Central memory CD8-positive, alpha-beta T cell (primary cell): ENCODE measurements around the gene COL8A2.

Experiments
- ATAC-seq: fragments of 150-1000 bp; cut with Tn5 transposase; replicated peaks from 2 replicates; pipeline ENCODE4 v1.10.0; 2022; ENCODE audit warnings: mild to moderate bottlenecking, moderate FRiP score, moderate number of reproducible peaks; ENCODE audit not compliant: poor library complexity, severe bottlenecking; ENCODE audit errors: extremely low read depth
- DNase-seq, 2 donors: peaks; one replicate each; pipeline ENCODE4 v3.0.0; 2021; ENCODE audit warnings: low spot score in 2 of 2
- H3K27ac Mint-ChIP-seq: one replicate; pipeline ENCODE4 v1.8.0; 2022; ENCODE audit warnings: low read depth, mild to moderate bottlenecking, moderate library complexity, mixed read lengths
- H3K27me3 Mint-ChIP-seq: one replicate; pipeline ENCODE4 v1.8.0; 2022; ENCODE audit warnings: mixed read lengths
- H3K36me3 Mint-ChIP-seq: one replicate; pipeline ENCODE4 v1.8.0; 2022; ENCODE audit warnings: mild to moderate bottlenecking, moderate library complexity, mixed read lengths; ENCODE audit not compliant: insufficient read depth
- H3K4me1 Mint-ChIP-seq: one replicate; pipeline ENCODE4 v1.8.0; 2022; ENCODE audit warnings: mixed read lengths
- H3K4me3 Mint-ChIP-seq: one replicate; pipeline ENCODE4 v1.8.0; 2022; ENCODE audit warnings: mild to moderate bottlenecking, moderate library complexity, mixed read lengths
- H3K9me3 Mint-ChIP-seq: one replicate; pipeline ENCODE4 v1.8.0; 2022; ENCODE audit warnings: mixed read lengths

COL8A2 gene

GRCh38 chr1:36126797-36127500, 1.9 kb upstream of the COL8A2 start:
- Mint-ChIP-seq H3K4me1 (peaks cover 27% of the 10 kb centered on the region), H3K4me3 (no peak overlapping the region), H3K9me3 (no peaks in the 10 kb centered on the region), H3K27ac (no peak overlapping the region), H3K36me3 (peaks cover 8% of the 10 kb centered on the region), H3K27me3 (peaks cover 41% of the 10 kb centered on the region)
- ATAC-seq (no peak), DNase-seq (no peak)

GRCh38 chr1:36126005-36126716, 1.1 kb upstream of the COL8A2 start:
- Mint-ChIP-seq H3K4me1 (peaks cover 27% of the 10 kb centered on the region), H3K4me3 (no peak overlapping the region), H3K27ac (no peak overlapping the region), H3K27me3 (peaks cover 47% of the 10 kb centered on the region), H3K9me3 (no peaks in the 10 kb centered on the region), H3K36me3 (peaks cover 8% of the 10 kb centered on the region)
- DNase-seq (no peak), ATAC-seq (no peak)

DNA sequence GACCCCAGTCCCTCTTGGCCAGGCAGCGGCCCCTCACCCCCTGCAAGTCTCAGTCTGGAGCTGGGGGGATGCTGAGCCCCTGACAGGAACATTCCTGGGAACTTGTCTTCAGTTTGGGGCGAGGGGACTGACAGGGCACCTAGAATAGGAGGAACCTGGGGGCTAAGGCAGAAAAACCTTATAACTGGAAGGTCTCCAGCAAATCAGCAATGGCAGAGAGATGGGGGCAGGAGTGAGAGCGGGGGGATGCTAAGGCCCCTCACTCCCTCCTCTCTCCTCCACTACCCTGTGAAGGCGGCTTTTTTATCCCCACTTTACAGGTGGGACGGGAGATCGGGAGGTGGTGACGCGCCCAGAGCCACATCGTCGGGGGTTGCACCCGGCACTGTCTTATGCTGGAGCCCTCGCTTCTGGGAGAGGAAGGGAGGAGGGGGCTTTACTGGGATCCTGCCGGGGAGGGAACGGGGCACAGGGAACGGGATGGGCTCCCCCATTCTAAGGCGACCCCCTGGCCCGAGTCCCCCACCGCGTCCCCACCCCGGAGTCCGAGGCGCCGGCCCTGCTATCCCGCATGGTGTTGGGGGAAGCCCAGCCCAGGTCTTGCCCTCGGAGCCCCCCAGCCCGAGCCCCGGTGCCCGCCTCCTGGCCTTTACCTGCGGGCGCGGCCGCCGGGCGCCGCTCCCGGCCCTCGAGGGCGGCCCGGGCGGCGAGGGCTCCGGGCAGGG, 456 bp downstream of the COL8A2 start:
- peaks cover 54% of the 10 kb centered on the region for H3K27me3 Mint-ChIP-seq
- H3K4me3 Mint-ChIP-seq, result peak overlapping the region; percentile 59
- H3K27ac Mint-ChIP-seq, result peak overlapping the region; percentile 26
- ATAC-seq (no peak), DNase-seq (no peak)
- no peaks in the 10 kb centered on the region for H3K9me3 Mint-ChIP-seq
- peaks cover 27% of the 10 kb centered on the region for H3K4me1 Mint-ChIP-seq
- peaks cover 8% of the 10 kb centered on the region for H3K36me3 Mint-ChIP-seq

DNA sequence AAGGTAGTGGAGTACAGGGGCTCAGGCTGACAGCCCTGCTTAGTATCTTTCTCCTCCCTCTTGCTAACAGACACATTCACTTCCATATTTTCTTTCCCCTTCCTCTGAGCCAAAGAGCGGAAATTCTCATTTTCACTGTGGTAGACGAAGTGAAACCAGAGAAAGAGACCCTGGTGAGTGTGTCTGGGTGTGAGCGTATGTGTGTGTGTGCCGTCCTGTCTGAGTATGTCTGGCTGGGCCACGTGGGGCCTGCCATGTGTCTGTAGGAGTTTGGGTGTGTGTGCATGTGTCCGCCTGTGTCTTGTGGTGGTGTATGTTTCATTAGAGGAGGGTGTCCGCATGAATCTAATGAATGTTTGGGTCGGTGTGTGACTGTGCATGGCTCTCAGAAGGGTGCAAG, 1.7 kb downstream of the COL8A2 start:
- Mint-ChIP-seq H3K4me1 (peaks cover 27% of the 10 kb centered on the region), H3K4me3 (no peak overlapping the region), H3K27ac (no peak overlapping the region), H3K9me3 (no peaks in the 10 kb centered on the region), H3K36me3 (peaks cover 8% of the 10 kb centered on the region), H3K27me3 (peaks cover 54% of the 10 kb centered on the region)
- DNase-seq, result no peak
- peak; percentile 52 for ATAC-seq

DNA sequence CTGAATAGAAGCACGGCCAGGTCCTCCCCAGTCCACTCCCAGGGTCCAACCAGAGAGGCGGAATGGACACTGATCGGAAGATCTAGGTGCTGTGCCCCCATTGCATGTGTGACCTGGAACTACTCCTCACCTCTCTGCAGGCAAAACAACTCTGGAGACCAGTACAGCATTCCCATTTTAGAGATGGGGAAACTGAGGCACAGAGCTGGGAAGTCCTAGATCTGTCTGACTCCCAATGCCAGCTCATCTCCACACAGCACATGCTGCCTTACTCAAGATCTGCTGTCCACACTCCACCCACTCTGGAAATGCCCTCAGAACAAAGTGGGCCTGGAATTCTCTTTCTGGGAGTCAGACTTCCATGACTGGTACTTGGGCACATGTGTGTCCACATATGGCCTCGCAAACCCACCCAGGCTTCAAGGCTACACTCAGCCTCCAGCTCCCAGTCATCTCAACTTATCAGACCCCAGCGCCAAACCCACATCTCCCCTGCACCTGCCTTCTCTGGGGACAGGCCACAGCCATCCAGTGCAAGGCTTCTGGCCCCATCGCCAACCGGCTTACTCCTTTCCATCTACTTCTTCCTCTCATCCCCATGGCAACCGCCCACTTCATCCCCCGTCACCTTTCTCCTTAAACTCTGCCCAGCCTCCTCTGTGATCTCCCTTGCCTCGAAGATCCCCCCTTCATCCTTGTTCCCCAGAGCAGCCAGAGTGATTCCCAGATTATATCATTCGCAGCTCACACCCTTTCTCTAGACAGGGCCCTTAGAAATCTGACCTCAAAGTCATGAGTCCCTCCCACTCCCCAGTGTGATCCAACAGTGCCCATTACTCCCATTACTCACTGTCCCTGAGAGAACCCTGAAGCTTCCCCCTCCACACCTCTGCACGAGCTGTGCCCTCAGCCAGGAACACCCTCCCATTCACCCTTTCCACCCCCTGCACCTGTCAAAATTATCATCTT, 2.7 kb downstream of the COL8A2 start:
- no peak overlapping the region for H3K4me3 Mint-ChIP-seq
- peaks cover 54% of the 10 kb centered on the region for H3K27me3 Mint-ChIP-seq
- H3K36me3 Mint-ChIP-seq, result peaks cover 6% of the 10 kb centered on the region
- ATAC-seq, result no peak
- peaks cover 27% of the 10 kb centered on the region for H3K4me1 Mint-ChIP-seq
- H3K27ac Mint-ChIP-seq, result no peak overlapping the region
- DNase-seq, result no peak
- H3K9me3 Mint-ChIP-seq, result no peaks in the 10 kb centered on the region

GRCh38 chr1:36119456-36119855, 5.6 kb downstream of the COL8A2 start:
- Mint-ChIP-seq H3K9me3 (no peaks in the 10 kb centered on the region), H3K27me3 (peaks cover 38% of the 10 kb centered on the region), H3K27ac (no peak overlapping the region), H3K36me3 (peaks cover 2% of the 10 kb centered on the region), H3K4me1 (peaks cover 8% of the 10 kb centered on the region), H3K4me3 (no peak overlapping the region)
- ATAC-seq (no peak), DNase-seq (no peak)

DNA sequence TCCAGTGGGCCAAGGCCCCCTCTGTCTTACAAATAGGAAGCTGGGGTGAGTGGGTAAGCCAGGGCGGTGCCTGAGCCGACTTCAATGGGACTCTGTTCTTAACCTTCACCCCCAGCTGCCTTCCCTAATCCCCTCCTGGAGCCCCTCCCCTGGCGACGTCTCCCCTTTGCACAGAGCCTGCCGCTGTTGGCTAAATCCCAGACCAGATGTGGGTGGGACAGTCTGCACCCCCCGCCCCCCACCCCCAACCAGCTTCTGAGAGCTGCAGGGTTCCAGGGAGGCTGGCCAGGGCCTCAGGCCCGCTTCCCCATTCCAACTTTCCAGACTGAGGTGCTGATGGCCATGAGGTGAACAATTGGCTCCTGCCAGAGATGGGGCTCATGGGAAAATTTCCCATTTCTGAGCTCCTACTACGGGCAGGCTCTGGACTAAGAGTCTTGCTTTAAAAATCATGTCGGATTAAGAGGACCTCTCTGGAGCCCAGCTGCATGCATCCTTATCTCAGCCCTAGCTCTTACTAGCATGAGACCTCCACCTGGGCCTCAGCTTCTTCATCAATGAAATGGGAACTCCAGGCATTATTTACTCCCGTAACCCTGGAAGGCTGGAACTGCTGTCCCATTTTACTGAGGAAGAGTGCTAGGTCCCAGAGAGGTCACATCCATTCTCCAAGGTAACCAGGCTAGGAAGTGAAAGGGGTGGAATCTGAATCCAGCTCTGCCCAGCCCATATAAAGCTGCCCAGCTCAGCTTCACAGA, 6.4 kb downstream of the COL8A2 start:
- H3K27ac Mint-ChIP-seq, result no peak overlapping the region
- H3K36me3 Mint-ChIP-seq, result peaks cover under 1% of the 10 kb centered on the region
- H3K4me3 Mint-ChIP-seq, result no peak overlapping the region
- no peaks in the 10 kb centered on the region for H3K9me3 Mint-ChIP-seq
- DNase-seq (no peak), ATAC-seq (no peak)
- H3K27me3 Mint-ChIP-seq, result peaks cover 30% of the 10 kb centered on the region
- peaks cover 5% of the 10 kb centered on the region for H3K4me1 Mint-ChIP-seq

DNA sequence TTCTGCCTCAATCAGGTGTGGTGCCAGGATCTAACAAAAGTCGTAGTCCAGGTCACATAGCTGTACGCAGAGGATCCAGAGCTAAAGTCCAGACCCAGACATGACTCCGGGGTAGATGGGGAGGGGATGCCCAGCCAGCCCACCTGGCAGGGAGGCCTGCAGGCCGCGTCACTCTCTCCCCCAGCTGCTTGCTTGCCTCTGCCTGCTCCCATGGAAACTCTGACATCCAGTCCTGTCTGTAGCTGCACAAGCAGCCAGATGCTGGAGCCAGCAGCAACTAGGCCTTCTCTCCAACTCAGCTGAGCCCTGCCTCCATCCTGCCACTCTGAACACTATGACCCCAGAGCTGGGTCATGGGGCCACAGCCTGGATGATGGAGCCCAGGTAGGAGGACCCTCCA, 8.1 kb downstream of the COL8A2 start:
- DNase-seq (no peak), ATAC-seq (no peak)
- Mint-ChIP-seq H3K9me3 (no peaks in the 10 kb centered on the region), H3K27me3 (peaks cover 13% of the 10 kb centered on the region), H3K36me3 (peaks cover 2% of the 10 kb centered on the region), H3K27ac (no peak overlapping the region), H3K4me3 (no peak overlapping the region), H3K4me1 (no peaks in the 10 kb centered on the region)

- ATAC-seq (no peak), DNase-seq (no peak)
- Mint-ChIP-seq H3K27me3 (peaks cover 8% of the 10 kb centered on the region), H3K9me3 (no peaks in the 10 kb centered on the region), H3K36me3 (peaks cover 2% of the 10 kb centered on the region), H3K27ac (no peak overlapping the region), H3K4me3 (no peak overlapping the region), H3K4me1 (no peaks in the 10 kb centered on the region)
Measured at GRCh38 chr1:36115931-36116330, 9.1 kb downstream of the COL8A2 start.

GRCh38 chr1:36115200-36115669, 9.8 kb downstream of the COL8A2 start:
- Mint-ChIP-seq H3K9me3 (no peaks in the 10 kb centered on the region), H3K4me3 (no peak overlapping the region), H3K36me3 (peaks cover 2% of the 10 kb centered on the region), H3K27ac (no peak overlapping the region), H3K4me1 (no peaks in the 10 kb centered on the region), H3K27me3 (peaks cover 4% of the 10 kb centered on the region)
- no peak for DNase-seq
- no peak for ATAC-seq

DNA sequence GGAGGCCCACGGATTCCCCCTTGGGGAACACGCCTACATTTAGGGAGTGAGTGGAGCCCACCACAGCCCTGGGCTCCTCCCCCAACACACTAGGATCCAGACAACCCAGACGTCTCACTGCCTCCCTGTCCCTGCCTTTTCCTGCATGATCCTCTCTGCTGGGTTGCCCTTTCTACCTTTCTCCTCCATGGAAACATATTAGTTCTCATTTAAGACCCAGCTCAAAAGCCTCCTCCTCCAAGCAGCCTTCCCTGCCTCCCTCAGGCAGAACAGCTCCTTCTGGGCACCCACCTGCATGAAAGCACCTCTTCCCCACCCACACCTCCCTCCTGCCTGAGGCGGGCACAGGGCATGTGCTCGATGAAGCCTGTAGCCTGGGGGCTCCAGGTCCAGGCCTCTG, 10.7 kb downstream of the COL8A2 start:
- DNase-seq (no peak), ATAC-seq (no peak)
- Mint-ChIP-seq H3K4me1 (peaks cover under 1% of the 10 kb centered on the region), H3K27ac (no peak overlapping the region), H3K9me3 (no peaks in the 10 kb centered on the region), H3K27me3 (no peaks in the 10 kb centered on the region), H3K4me3 (no peak overlapping the region), H3K36me3 (peaks cover 2% of the 10 kb centered on the region)
